Suprapubic skin (tissue), 4 donors: ENCODE data around the gene SPAG6.
"Not testable (repeated sequence)": the region's sequence is repeated elsewhere in the genome, so short reads cannot be mapped to it uniquely, and the experiment has no call there.

Experiments
- CTCF ChIP-seq, 2 donors: fragments of 200-600 bp in 1 of 2; fragments of 450-650 bp in 1 of 2; sonication (generic) in 1 of 2; IDR thresholded peaks; one replicate each; pipeline ENCODE4 v1.5.1; 2016 to 2019; ENCODE audit warnings: antibody characterized with exemption in 2 of 2, mild to moderate bottlenecking in 1 of 2, moderate library complexity in 1 of 2
- EP300 ChIP-seq: sonication (generic); formaldehyde crosslinking; IDR thresholded peaks from one replicate; pipeline ENCODE4 v1.6.1; 2017; ENCODE audit warnings: antibody characterized with exemption
- POLR2A ChIP-seq, 2 donors: fragments of 450-650 bp; IDR thresholded peaks; one replicate each; pipeline ENCODE4 v1.6.1; 2017; ENCODE audit warnings: antibody characterized with exemption in 2 of 2, mild to moderate bottlenecking in 2 of 2, moderate library complexity in 2 of 2
- POLR2AphosphoS5 ChIP-seq, 3 donors: sonication (generic); formaldehyde crosslinking; IDR thresholded peaks; one replicate each; pipeline ENCODE4 v1.6.1; 2017; ENCODE audit warnings: antibody characterized with exemption in 3 of 3

GRCh38 chr10:22406916-22407315 lies 61.6 kb downstream of the SPAG6 start:
- TF ChIP-seq POLR2AphosphoS5 (IDR thresholded peaks at IDR 0.05); CTCF (IDR thresholded peaks at IDR 0.05); EP300; POLR2A (IDR thresholded peaks at IDR 0.05): not testable (repeated sequence)
